ENCODE results near the gene TOM1. TPM values are rescaled to one million over a fixed set of nuclear protein-coding genes. Genes with fewer than 3 reads are reported as not detected.
"Not testable (repeated sequence)": the region's sequence is repeated elsewhere in the genome, so short reads cannot be mapped to it uniquely, and the experiment has no call there.

TOM1 gene
- total and polyA plus RNA-seq, 12 donors, result 51.1 to 72.5 (median 62.6) TPM

- Histone ChIP-seq H3K36me3 (peaks cover 0 to 59% (median 0%) of the 10 kb centered on the region in 9 donors), H3K4me1 (peaks cover 0 to 19% (median 0%) of the 10 kb centered on the region in 9 donors), H3K4me3 (no peak overlapping the region), H3K27ac (peak overlapping the region in 1 of 10 donors; percentile 18), H3K9me3 (no peaks in the 10 kb centered on the region), H3K27me3 (no peaks in the 10 kb centered on the region)
- no peak for DNase-seq
- ATAC-seq, result peak in 1 of 8 donors; percentile 25
- WGBS, 2 donors, result 77 to 81% methylated on average over 16 of the region's 16 CpGs
- TF ChIP-seq CTCF (IDR thresholded peaks at IDR 0.05), result no peak
- intact Hi-C loops (cut with DNase I), result no loop called here
These were observed 93.7 kb downstream of the TOM1 start for GRCh38 chr22:35393116-35394010.

- intact Hi-C loops (cut with DNase I), result no loop called here
- H3K36me3 ChIP-seq, result peaks cover 0 to 53% (median 0%) of the 10 kb centered on the region in 9 donors
- H3K9me3 ChIP-seq, result no peaks in the 10 kb centered on the region
- no peak for TF ChIP-seq CTCF (IDR thresholded peaks at IDR 0.05)
- 53 to 75% methylated on average over 4 of the region's 4 CpGs for WGBS, 2 donors
- peak overlapping the region in 1 of 10 donors; percentile 18 for H3K27ac ChIP-seq
- H3K4me1 ChIP-seq, result peaks cover 0 to 20% (median 0%) of the 10 kb centered on the region in 9 donors
- ATAC-seq (no peak), DNase-seq (no peak)
- no peak overlapping the region for H3K4me3 ChIP-seq
- H3K27me3 ChIP-seq, result no peaks in the 10 kb centered on the region
These were observed 94.3 kb downstream of the TOM1 start for GRCh38 chr22:35394011-35394312.

GRCh38 chr22:35394810-35395563 is 95.3 kb downstream of the TOM1 start:
- Histone ChIP-seq H3K27ac (no peak overlapping the region), H3K27me3 (no peaks in the 10 kb centered on the region), H3K4me3 (no peak overlapping the region), H3K9me3 (no peaks in the 10 kb centered on the region), H3K36me3 (peaks cover 0 to 46% (median 0%) of the 10 kb centered on the region in 9 donors), H3K4me1 (peaks cover 0 to 25% (median 0%) of the 10 kb centered on the region in 9 donors)
- DNase-seq, result no peak
- 88 to 93% methylated on average over 5 of the region's 5 CpGs for WGBS, 2 donors
- no peak for TF ChIP-seq CTCF (IDR thresholded peaks at IDR 0.05)
- ATAC-seq, result no peak
- intact Hi-C loops (cut with DNase I), result no loop called here

GRCh38 chr22:35396622-35397021 is 96.9 kb downstream of the TOM1 start:
- H3K4me3 ChIP-seq; ATAC-seq; H3K27me3 ChIP-seq; H3K9me3 ChIP-seq; intact Hi-C loops (cut with DNase I); DNase-seq: not testable (repeated sequence)
- peak overlapping the region in 5 of 10 donors; percentile 19 to 82 (median 44) for H3K27ac ChIP-seq
- H3K4me1 ChIP-seq, result peaks cover 0 to 40% (median 11%) of the 10 kb centered on the region in 9 donors
- WGBS, 2 donors, result 59 to 61% methylated on average over 6 of the region's 6 CpGs
- peaks cover 0 to 38% (median 0%) of the 10 kb centered on the region in 9 donors for H3K36me3 ChIP-seq
